ENCODE results near the gene STEAP1B.
A peak's percentile ranks its signal among the peaks of the same experiment; 100 is the strongest.
"Not testable (repeated sequence)": the region's sequence is repeated elsewhere in the genome, so short reads cannot be mapped to it uniquely, and the experiment has no call there.

Gene STEAP1B

GRCh38 chr7:22496296-22496888 lies 3.6 kb downstream of the STEAP1B start:
- not testable (repeated sequence) for DNase-seq

- not testable (repeated sequence) for DNase-seq
Measured at GRCh38 chr7:22493160-22493925, 6.6 kb downstream of the STEAP1B start.

GRCh38 chr7:22488643-22489462 lies 11.1 kb downstream of the STEAP1B start:
- DNase-seq, result peak; percentile 61

- no peak for DNase-seq
Measured at GRCh38 chr7:22487978-22488642, 11.9 kb downstream of the STEAP1B start.

GRCh38 chr7:22486597-22486996 lies 13.4 kb downstream of the STEAP1B start:
- DNase-seq, result no peak

- DNase-seq, result no peak
Measured at GRCh38 chr7:22485189-22485588, 14.8 kb downstream of the STEAP1B start.

- no peak for DNase-seq
Measured at GRCh38 chr7:22482503-22482902, 17.5 kb downstream of the STEAP1B start.

- no peak for DNase-seq
Measured at GRCh38 chr7:22481726-22482125, 18.3 kb downstream of the STEAP1B start.

- no peak for DNase-seq
Measured at GRCh38 chr7:22480523-22481075, 19.4 kb downstream of the STEAP1B start.

- no peak for DNase-seq
Measured at GRCh38 chr7:22477876-22478450, 22.0 kb downstream of the STEAP1B start.

- DNase-seq, result no peak
Measured at GRCh38 chr7:22477262-22477661, 22.7 kb downstream of the STEAP1B start.

GRCh38 chr7:22476824-22477223 lies 23.2 kb downstream of the STEAP1B start:
- DNase-seq, result no peak

- no peak for DNase-seq
Measured at GRCh38 chr7:22474645-22475044, 25.3 kb downstream of the STEAP1B start.

GRCh38 chr7:22470981-22471380 lies 29.0 kb downstream of the STEAP1B start:
- no peak for DNase-seq

GRCh38 chr7:22469371-22470143 lies 30.4 kb downstream of the STEAP1B start:
- no peak for DNase-seq

GRCh38 chr7:22468609-22469008 lies 31.4 kb downstream of the STEAP1B start:
- DNase-seq, result no peak

GRCh38 chr7:22464299-22464698 lies 35.7 kb downstream of the STEAP1B start:
- no peak for DNase-seq

GRCh38 chr7:22460363-22460988 lies 39.5 kb downstream of the STEAP1B start:
- no peak for DNase-seq

GRCh38 chr7:22457471-22457870 lies 42.5 kb downstream of the STEAP1B start:
- DNase-seq, result no peak

- DNase-seq, result no peak
Measured at GRCh38 chr7:22454446-22454845, 45.5 kb downstream of the STEAP1B start.

GRCh38 chr7:22452960-22453558 lies 46.9 kb downstream of the STEAP1B start:
- DNase-seq, result no peak
